ENCODE measurements around the gene HOXC11. TPM values are rescaled to one million over a fixed set of nuclear protein-coding genes. Genes with fewer than 3 reads are reported as not detected.

Gene HOXC11
- total RNA-seq, 4 donors from 2014 or later = 0.69 to 3.3 TPM; not detected in 2

- no peak overlapping the region for H3K27ac ChIP-seq
These were observed 33.5 kb upstream of the HOXC11 start for GRCh38 chr12:53939141-53940108.

GRCh38 chr12:53940443-53941014 lies 32.4 kb upstream of the HOXC11 start:
- H3K27me3 ChIP-seq = peaks cover 35 to 87% of the 10 kb centered on the region in 2 donors
- H3K4me1 ChIP-seq = no peaks in the 10 kb centered on the region
- no peak overlapping the region for H3K4me3 ChIP-seq
- DNase-seq = no peak
- H3K36me3 ChIP-seq = no peaks in the 10 kb centered on the region
- TF ChIP-seq POLR2A (IDR thresholded peaks at IDR 0.05) = no peak
- TF ChIP-seq, protein P1, sequence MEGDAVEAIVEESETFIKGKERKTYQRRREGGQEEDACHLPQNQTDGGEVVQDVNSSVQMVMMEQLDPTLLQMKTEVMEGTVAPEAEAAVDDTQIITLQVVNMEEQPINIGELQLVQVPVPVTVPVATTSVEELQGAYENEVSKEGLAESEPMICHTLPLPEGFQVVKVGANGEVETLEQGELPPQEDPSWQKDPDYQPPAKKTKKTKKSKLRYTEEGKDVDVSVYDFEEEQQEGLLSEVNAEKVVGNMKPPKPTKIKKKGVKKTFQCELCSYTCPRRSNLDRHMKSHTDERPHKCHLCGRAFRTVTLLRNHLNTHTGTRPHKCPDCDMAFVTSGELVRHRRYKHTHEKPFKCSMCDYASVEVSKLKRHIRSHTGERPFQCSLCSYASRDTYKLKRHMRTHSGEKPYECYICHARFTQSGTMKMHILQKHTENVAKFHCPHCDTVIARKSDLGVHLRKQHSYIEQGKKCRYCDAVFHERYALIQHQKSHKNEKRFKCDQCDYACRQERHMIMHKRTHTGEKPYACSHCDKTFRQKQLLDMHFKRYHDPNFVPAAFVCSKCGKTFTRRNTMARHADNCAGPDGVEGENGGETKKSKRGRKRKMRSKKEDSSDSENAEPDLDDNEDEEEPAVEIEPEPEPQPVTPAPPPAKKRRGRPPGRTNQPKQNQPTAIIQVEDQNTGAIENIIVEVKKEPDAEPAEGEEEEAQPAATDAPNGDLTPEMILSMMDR (IDR thresholded peaks at IDR 0.05) = no peak
- no peak overlapping the region for H3K27ac ChIP-seq
- H3K9me3 ChIP-seq = no peaks in the 10 kb centered on the region
- intact Hi-C loops (cut with DNase I; ENCODE audit: low total_unique reads) = no loop called here

More at GRCh38 chr12:53939141-53940108, 33.5 kb upstream of the HOXC11 start:
- no peaks in the 10 kb centered on the region for H3K4me1 ChIP-seq
- no peaks in the 10 kb centered on the region for H3K36me3 ChIP-seq
- no peak for DNase-seq
- no peak overlapping the region for H3K4me3 ChIP-seq
- no peaks in the 10 kb centered on the region for H3K9me3 ChIP-seq
- TF ChIP-seq POLR2A (IDR thresholded peaks at IDR 0.05) = no peak
- TF ChIP-seq, protein P1 (IDR thresholded peaks at IDR 0.05) = no peak
- H3K27me3 ChIP-seq = peaks cover 35 to 86% of the 10 kb centered on the region in 2 donors
- intact Hi-C loops (cut with DNase I; ENCODE audit: low total_unique reads) = no loop called here

DNA sequence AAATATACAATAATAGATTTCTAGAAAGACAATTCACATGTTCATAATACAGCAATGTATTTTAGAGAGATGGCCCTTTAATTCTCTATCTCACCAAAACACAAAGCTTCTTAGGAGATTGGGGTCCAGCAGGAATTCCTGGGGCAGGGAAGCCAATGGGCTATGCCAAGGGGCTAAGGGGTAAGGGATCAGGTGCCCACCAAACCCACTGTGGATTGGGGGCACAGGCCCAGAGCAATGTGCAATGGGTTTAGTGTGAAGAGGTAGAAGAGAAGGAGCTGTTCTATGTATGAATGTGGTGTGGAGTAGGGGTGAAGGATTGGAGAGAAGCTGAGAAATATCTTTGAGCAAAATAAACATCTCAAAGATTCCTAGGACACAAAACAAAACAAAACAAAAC lies 31.7 kb upstream of the HOXC11 start:
- Histone ChIP-seq H3K36me3 (no peaks in the 10 kb centered on the region), H3K9me3 (no peaks in the 10 kb centered on the region), H3K27me3 (peaks cover 35 to 87% of the 10 kb centered on the region in 2 donors), H3K27ac (no peak overlapping the region), H3K4me1 (no peaks in the 10 kb centered on the region), H3K4me3 (no peak overlapping the region)
- intact Hi-C loops (cut with DNase I; ENCODE audit: low total_unique reads) = no loop called here
- DNase-seq = no peak
- TF ChIP-seq, protein P1 (IDR thresholded peaks at IDR 0.05) = no peak
- no peak for TF ChIP-seq POLR2A (IDR thresholded peaks at IDR 0.05)

DNA sequence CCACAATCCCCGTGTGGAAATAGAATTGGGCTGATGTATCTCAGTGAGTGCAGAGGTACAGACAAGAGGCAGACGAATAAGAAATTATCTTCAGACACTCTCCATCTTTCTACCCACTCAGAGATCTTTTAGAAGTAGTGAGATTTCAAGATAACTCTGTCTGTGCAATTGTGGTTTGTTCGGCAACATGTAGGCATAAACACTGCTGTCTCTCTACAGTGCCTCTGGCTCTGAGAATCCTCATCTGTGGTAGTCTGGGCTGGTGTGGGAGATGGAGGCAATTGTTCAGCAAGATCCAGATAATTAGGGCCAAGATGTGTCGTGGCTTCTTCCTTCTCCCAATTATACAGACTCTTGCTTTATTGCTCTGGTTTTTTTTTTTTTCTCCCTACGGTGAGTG lies 31.2 kb upstream of the HOXC11 start:
- H3K27ac ChIP-seq = no peak overlapping the region
- intact Hi-C loops (cut with DNase I; ENCODE audit: low total_unique reads) = no loop called here
- no peaks in the 10 kb centered on the region for H3K9me3 ChIP-seq
- peaks cover 30 to 87% of the 10 kb centered on the region in 2 donors for H3K27me3 ChIP-seq
- TF ChIP-seq, protein P1 (IDR thresholded peaks at IDR 0.05) = no peak
- no peak for TF ChIP-seq POLR2A (IDR thresholded peaks at IDR 0.05)
- no peak for DNase-seq
- H3K36me3 ChIP-seq = no peaks in the 10 kb centered on the region
- H3K4me3 ChIP-seq = no peak overlapping the region
- H3K4me1 ChIP-seq = no peaks in the 10 kb centered on the region

- no peak for DNase-seq
- peaks cover 23 to 85% of the 10 kb centered on the region in 2 donors for H3K27me3 ChIP-seq
- intact Hi-C loops (cut with DNase I; ENCODE audit: low total_unique reads) = no loop called here
- H3K27ac ChIP-seq = no peak overlapping the region
- H3K36me3 ChIP-seq = no peaks in the 10 kb centered on the region
- no peaks in the 10 kb centered on the region for H3K9me3 ChIP-seq
- no peak overlapping the region for H3K4me3 ChIP-seq
- no peaks in the 10 kb centered on the region for H3K4me1 ChIP-seq
- no peak for TF ChIP-seq POLR2A (IDR thresholded peaks at IDR 0.05)
- TF ChIP-seq, protein P1 (IDR thresholded peaks at IDR 0.05) = no peak
These were observed 30.4 kb upstream of the HOXC11 start for GRCh38 chr12:53942467-53942997.
